ENCODE results near the gene DYNLL1.

DYNLL1 gene

GRCh38 chr12:120538281-120539156, 42.6 kb downstream of the DYNLL1 start:
- peak; percentile 34 for DNase-seq (ENCODE audit: low read depth)
- TF ChIP-seq POLR2A (IDR thresholded peaks at IDR 0.05; ENCODE audit: extremely low read depth, insufficient read length) (no peak), CTCF (IDR thresholded peaks at IDR 0.05; ENCODE audit: low read depth, low read length) (no peak), MYC (IDR thresholded peaks at IDR 0.05; ENCODE audit: low read depth, low read length) (no peak), MAX (IDR thresholded peaks at IDR 0.05; ENCODE audit: low read depth, low read length) (no peak)
- peak overlapping the region; percentile 35 for H3K4me3 ChIP-seq (ENCODE audit: low read depth, low read length)

GRCh38 chr12:120539303-120539702, 43.4 kb downstream of the DYNLL1 start:
- H3K4me3 ChIP-seq (ENCODE audit: low read depth, low read length) = no peak overlapping the region
- no peak for TF ChIP-seq POLR2A (IDR thresholded peaks at IDR 0.05; ENCODE audit: extremely low read depth, insufficient read length)
- no peak for TF ChIP-seq MAX (IDR thresholded peaks at IDR 0.05; ENCODE audit: low read depth, low read length)
- no peak for TF ChIP-seq CTCF (IDR thresholded peaks at IDR 0.05; ENCODE audit: low read depth, low read length)
- TF ChIP-seq MYC (IDR thresholded peaks at IDR 0.05; ENCODE audit: low read depth, low read length) = no peak
- DNase-seq (ENCODE audit: low read depth) = no peak

GRCh38 chr12:120540445-120540844, 44.5 kb downstream of the DYNLL1 start:
- TF ChIP-seq CTCF (IDR thresholded peaks at IDR 0.05; ENCODE audit: low read depth, low read length) (no peak), MYC (IDR thresholded peaks at IDR 0.05; ENCODE audit: low read depth, low read length) (0 out of 2 replicates have a peak, but pooled peaks have one; percentile 19)
- no peak overlapping the region for H3K4me3 ChIP-seq (ENCODE audit: low read depth, low read length)
- peak; percentile 49 for DNase-seq (ENCODE audit: low read depth)

GRCh38 chr12:120542166-120542565, 46.3 kb downstream of the DYNLL1 start:
- H3K4me3 ChIP-seq (ENCODE audit: low read depth, low read length) = no peak overlapping the region
- TF ChIP-seq POLR2A (IDR thresholded peaks at IDR 0.05; ENCODE audit: extremely low read depth, insufficient read length) (no peak), CTCF (IDR thresholded peaks at IDR 0.05; ENCODE audit: low read depth, low read length) (no peak), MAX (IDR thresholded peaks at IDR 0.05; ENCODE audit: low read depth, low read length) (no peak), MYC (IDR thresholded peaks at IDR 0.05; ENCODE audit: low read depth, low read length) (no peak)
- no peak for DNase-seq (ENCODE audit: low read depth)

GRCh38 chr12:120544691-120545090, 48.8 kb downstream of the DYNLL1 start:
- TF ChIP-seq POLR2A (IDR thresholded peaks at IDR 0.05; ENCODE audit: extremely low read depth, insufficient read length) (no peak), CTCF (IDR thresholded peaks at IDR 0.05; ENCODE audit: low read depth, low read length) (no peak), MYC (IDR thresholded peaks at IDR 0.05; ENCODE audit: low read depth, low read length) (no peak), MAX (IDR thresholded peaks at IDR 0.05; ENCODE audit: low read depth, low read length) (no peak)
- H3K4me3 ChIP-seq (ENCODE audit: low read depth, low read length) = no peak overlapping the region
- no peak for DNase-seq (ENCODE audit: low read depth)
